Activated CD4-positive, alpha-beta T cell treated with anti-CD3 and anti-CD28 coated beads, Interleukin-2, amount 50 U/mL, for 48 hours (primary cell): ENCODE data around the gene ALPP.
"Not testable (repeated sequence)": the region's sequence is repeated elsewhere in the genome, so short reads cannot be mapped to it uniquely, and the experiment has no call there.

Experiments
- DNase-seq, 2 experiments: peaks; one replicate each; pipeline ENCODE4 v3.0.0-alpha.2; 2020

The ALPP gene

DNA sequence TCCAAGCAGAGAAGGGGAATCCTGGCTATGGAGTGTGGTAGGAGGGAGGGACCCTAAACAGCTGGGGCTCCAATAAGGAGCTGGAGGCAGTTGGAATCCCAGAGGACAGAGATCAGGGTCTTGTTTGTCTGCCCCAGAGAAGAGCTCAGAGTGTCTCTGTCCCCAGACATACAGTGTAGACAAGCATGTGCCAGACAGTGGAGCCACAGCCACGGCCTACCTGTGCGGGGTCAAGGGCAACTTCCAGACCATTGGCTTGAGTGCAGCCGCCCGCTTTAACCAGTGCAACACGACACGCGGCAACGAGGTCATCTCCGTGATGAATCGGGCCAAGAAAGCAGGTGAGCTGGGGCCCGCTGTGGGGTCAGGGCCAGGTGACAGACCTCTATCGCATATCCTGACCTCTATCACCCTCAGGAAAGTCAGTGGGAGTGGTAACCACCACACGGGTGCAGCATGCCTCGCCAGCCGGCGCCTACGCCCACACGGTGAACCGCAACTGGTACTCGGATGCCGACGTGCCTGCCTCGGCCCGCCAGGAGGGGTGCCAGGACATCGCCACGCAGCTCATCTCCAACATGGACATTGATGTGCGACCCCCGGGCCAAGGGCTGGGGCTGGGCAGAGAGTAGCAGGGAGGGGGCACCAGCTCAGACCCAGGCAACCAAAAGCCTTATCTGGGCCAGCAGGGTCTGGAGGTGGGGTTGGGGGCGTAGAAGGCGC is 29.0 kb downstream of the ALPP start:
- not testable (repeated sequence) for DNase-seq

DNA sequence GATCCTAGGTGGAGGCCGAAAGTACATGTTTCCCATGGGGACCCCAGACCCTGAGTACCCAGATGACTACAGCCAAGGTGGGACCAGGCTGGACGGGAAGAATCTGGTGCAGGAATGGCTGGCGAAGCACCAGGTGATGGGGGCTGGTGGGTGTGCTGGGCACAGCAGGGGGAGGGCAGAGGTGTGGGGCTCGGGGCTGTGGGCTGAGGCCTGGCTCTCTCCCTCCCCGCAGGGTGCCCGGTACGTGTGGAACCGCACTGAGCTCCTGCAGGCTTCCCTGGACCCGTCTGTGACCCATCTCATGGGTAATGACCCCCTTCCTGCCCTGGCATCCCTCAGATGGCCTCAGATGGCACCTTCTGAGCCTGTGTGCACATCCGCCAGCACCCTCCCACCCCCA is 29.7 kb downstream of the ALPP start:
- DNase-seq = not testable (repeated sequence)

DNA sequence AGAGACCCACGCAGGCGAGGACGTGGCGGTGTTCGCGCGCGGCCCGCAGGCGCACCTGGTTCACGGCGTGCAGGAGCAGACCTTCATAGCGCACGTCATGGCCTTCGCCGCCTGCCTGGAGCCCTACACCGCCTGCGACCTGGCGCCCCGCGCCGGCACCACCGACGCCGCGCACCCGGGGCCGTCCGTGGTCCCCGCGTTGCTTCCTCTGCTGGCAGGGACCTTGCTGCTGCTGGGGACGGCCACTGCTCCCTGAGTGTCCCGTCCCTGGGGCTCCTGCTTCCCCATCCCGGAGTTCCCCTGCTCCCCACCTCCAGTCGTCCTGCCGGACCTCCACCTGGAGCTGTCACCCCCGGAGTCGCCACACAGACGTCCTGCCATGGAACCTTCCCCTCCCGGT is 31.1 kb downstream of the ALPP start:
- DNase-seq = not testable (repeated sequence)

DNA sequence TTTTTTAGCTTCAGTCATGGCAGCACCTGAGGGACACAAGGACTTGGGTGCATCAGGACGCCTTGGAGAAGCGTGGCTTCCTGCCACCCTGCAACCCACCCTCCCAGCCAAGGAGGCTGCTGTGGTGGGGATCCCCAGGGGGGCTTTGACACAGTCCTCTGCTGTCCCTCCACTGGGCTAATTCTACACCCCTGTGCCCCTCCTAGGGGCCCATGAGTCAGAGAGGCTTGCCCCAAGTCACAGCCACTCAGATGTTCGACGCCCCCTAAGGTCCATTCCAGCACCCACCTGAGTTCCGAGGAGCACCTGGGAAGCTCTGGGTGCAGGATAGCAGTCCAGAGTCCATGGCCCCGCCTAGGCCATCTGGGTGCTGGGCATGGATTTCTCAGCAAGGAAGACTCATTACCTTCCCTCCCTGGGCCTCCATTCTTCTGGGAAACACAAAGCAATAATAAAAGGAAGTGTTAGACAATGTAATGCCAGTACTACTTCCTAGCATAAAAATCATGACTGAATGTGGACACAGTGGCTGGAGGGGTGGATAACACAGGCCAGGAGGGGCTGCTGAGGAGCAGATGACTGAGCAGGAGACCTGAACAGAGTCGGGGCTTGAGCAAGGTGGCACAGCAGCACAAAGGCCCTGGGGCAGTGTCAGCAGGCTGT is 31.8 kb downstream of the ALPP start:
- DNase-seq = no peak

DNA sequence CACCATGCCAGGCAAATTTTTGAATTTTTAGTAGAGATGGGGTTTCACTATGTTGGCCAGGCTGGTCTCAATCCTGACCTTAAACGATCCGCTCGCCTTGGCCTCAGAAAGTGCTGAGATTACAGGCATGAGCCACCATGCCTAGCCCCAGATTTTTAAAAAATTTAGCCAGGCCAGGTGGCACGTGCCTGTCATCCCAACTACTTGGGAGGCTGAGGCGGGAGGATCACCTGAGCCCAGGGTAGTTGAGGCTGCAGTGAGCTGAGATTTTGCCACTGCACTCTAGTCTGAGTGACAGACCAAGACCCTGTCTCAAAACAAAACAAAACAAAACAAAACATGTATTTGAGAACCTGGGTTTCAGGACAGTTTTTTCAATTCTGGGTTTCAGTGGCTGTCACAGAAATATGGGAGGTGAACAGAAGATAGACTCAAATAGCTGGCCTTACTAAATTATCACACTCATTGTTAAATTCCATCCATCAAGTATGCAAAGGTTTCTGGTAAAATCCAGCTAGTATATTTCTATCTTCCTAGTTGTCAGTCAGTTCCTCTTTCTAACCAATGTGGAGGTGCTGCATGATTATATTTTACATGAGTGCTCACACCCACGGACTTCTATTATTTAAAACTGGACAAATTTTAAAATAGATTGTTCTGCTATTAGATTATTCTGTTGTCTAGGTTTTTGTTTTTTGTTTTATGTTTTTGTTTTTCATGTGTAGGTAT is 33.5 kb downstream of the ALPP start:
- no peak for DNase-seq

DNA sequence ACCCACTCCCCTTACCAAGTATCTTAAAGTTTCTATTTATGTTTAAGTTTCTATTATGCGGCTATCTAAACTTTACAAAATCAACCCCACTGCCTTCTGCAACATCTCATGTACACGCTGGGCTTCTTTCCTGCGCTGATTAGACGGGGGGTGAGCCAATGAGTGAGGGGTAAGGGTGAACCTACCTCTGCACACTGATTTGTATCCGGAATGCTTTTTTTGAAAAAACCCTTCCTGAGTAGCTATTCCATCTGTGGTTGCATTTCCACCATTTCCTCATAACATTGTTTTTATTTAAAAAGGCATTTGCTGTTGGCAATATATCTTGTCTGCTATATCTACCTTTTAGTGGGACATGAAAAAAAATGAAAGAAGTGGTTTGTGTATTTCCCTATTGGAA is 34.4 kb downstream of the ALPP start:
- no peak for DNase-seq

DNA sequence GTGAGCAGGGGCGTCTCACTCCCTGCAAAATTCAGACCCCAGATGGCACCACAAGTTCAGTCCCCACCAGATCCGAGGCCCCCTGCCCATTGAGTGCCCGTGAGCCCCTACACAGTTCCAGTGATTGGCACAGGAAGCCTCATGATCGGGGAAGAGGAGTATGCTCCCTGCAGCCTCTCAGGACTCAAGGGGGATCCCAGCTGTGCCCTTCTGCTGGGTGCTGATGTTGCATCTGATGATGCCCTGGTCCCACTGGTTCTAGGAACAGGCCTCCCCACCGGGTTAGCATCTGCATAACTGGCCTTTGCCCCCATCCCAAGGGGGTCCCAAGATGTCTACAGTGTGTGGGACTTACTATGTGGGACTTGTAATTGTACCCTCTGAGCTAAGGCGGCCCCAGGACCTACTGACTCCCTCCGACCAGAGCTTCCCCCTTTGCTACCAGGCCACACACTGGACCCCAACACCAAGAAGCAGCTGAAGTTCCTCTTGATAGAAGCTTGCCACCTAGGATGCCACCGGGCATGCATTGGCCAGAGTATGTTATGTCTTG is 36.7 kb downstream of the ALPP start:
- no peak for DNase-seq

DNA sequence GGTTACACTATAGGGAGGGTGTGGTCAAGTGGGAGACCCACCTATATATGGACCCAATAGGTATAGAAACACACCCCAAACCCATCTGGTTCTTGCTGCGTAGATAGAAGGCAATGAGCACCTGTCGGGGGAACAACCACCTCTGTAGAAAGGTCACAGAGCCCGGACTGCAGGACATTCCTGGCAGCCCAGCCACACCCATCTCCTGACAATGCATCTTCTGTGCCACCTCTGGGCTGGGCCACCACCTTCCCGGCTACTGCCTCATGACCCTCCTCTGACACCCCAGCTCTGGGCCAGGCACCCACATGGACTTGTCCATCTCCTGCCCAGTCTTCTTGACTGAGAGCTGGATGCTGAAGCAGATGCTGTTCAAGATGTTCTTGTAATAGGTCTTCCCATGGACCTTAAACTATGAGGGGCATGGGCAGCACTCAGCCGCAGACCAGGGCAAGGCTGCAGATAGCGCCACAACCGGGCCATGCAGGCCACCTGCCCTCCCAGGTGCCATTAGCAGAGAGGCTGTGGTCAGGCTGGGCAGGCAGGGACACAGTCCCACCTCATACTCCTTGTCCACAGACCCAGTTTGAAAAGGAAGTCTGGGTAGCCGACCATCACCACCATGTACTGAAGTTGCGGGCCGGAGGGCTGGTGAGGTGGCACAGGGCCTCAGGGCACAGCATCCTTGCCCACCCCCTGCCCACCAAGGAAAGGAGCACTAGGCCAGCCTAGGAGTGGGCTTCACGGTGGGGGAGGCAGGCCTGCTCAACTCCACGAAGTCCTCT is 37.4 kb downstream of the ALPP start:
- no peak for DNase-seq

DNA sequence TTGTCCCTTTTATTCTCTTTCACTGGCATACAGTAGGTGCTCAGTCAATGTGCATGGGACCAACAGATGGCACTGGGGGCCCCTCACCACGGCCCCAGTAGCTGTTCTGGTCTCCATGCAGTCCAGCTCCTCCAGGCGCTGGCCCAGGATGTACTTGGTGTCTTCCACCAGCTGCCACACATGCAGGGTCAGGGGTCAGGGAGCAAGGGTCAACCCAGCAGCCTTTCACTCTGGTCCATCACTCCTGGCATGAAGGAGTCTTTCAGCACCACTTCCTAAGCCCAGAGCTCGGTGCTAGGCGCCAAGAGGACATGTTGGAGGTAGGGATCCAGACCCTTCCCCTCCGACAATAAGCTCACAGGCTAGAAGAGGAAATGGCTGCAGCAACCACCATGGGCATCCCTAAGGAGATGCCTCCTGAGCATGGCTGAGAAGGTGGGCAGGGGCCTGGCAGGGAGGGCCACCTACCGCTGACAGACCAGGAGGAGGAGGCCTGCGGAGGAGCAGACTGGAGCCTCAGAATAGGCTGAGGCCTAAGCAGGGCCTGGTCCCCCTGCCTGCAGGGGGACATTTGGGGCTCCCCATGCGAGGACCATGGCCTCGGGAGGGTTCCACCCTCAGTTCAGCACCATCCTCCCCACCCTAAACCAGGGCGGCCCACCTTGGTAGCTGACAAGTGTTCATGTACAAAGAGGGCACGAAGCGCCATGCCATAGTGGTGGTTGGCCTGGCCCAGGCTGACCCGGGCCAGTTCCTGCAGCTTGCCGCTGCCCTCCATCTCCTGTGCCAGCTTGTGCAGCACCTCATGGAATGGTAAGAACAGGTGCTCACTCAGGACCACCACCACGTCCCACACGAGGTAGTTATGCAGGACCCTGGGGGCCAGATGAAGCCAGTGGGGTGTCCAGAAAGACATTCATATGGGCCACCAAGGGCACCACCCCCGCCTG is 38.2 kb downstream of the ALPP start:
- DNase-seq = no peak

DNA sequence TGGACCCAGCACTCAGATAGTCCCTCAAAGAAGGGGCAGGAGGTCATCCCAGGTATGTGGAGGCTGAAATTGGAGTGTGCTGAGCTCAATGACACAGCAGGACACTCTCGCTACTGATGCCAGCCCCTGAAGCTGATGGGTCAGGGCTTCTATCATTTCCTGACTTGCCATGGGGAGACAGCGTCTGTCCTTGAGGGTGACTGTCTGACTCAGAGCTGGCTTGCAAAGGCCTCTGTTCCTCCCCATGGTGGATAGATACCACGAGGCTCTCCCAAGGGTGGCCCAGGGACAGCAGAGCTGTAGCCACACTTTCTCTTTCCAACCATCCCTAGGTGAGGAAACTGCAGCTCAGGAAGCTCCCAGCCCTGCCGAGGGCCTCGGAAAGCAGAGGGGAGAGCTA is 38.9 kb downstream of the ALPP start:
- DNase-seq = no peak

DNA sequence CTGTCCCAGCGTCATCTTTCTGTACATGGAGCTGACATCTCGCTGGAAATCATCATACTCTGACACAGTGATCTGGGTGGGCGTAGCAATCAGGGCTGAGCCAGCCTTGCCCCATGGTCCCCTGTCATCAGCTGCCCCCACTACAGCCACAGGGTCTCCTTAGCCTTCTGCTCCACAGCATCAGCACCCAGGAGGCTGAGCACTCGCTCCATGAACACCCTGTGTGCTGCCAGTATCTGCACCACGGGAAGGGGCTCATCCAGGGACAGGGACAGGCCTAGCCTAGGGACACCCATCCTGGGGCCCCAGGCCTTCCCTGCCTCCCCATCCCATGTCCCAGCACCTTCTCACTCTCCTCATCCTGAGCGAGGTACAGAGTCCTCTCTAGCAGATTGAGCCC is 39.5 kb downstream of the ALPP start:
- DNase-seq = no peak

DNA sequence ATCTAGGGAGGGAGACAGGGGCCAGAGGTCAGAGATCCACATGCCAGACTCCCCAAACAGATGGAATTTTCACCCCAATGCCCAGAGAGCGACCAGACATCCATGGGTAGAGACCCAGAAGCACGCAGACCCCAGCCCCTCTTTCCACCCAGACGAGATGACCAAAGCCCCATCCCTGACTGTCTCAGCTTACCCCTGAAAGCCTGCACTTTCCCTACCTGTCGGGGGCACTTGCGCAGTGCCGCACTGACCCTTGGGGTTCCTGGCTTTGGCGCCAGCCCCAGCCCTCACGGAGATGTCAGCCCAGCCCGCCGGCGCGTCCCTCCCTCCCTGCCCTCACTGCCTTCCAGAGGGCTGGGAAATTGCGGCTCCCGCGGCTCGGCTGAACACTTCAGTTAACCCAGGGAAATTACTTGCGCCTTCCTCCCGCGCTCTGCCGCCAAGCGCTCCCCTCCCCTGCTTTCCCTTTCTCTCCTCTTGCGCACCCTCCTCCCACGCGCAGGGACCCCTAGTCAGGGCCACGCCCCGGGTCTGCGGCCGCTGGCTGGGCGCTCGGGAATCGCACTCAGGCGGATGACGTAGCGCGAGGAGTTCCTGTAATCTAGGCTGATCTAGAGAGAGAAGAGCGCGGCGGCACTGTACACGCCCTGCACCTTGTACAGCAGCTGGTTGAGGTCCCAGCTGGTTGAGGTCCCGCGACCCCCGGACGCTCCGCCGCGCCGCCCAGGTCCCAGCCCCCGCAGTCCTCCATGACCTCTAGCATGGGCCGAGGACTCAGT is 40.1 kb downstream of the ALPP start:
- DNase-seq = peak in 1 of 2 experiments; percentile 36

DNA sequence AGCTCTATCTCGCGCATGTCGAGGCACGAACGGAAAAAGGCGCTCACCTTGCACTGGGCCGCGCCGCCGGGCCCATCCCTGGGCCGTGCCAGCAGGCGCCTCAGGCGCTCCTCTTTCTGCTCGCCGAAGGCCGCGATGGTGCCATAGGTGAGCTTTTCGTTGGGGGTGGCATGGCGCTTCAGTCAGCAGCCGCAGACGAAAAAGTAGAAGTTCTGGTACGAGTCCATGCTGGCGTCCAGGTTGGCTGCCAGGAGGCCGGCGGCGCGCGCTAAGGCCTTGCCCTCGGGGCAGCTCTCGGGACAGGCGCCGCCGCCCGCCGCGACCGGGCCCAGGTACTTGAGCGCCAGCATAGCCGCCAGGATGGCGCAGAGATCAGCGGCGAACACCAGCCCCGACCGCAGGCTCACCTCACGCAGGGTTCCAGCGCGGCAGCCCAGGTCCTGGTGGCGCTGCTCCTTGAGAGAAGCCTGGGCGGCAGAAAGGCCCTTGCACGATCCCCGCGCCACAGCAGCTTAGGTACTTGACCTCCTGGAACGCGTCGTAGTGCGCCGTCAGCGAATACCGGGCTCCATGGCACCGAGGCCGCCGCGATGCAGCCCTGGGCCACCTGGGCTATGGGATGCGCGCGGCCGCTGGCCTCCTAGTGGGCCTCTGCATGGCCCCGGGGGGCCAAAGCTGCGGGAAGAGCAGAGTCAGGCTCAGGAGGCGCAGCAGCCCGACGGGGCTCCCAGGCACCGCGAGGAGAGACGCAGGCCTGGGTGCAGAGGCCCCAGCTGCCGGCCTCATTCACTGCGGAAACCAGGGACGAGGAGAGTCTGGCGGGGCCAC is 40.9 kb downstream of the ALPP start:
- DNase-seq = peak in 1 of 2 experiments; percentile 18

DNA sequence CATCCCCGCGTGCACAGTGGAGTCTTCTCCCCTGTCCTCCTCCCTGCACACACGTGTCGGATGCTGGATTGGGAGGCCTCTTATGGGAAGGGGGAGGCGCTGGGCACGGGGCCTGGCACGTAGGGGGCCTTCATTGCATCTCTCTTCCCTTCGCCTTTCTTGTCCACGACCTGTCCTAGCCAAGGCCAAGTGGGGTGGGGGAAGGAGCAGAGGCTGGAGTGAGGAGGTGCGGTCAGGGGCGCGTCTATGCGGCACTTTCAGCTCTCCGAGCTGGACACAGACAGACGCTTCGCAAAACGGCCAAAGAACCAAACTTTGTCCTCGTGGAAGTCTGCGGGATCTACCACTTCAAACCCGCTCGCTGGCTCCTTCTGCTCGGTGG is 41.5 kb downstream of the ALPP start:
- no peak for DNase-seq

DNA sequence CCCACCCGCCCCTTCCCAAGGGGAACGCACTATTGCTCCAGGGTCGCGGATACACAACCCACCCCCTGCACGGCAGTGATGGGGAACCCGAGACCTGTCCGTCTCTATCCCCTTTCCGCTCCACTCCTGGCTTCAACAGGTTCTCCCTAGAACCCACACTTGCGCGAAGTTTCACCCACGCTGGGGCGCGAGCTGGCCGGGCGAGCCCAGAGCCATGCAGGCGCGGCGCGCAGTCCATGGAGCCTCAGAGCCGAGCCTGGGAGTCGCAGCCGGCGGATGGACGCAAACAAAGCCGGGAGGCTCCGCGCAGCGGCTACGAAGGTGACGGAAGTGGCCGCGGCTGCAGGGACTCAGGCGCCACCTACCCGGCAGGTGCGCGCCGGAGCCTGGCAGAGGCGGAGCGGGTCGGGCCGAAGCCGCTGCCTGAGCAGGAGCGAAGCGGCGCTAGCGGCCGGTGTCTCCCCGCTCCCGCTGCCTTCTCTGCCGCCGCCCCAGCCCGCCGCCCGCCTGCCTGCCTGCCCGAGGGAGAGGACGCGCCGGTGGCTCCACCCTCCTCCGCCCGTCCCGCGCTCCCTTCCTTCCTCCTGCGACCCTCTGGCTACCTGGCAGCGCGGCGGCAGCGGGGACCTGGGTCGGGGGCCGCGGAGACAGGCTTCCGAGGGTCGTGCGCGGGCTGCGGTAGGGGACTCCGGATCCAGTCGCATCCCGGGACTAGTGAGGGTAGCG is 42.1 kb downstream of the ALPP start:
- peak in 1 of 2 experiments; percentile 36 for DNase-seq

DNA sequence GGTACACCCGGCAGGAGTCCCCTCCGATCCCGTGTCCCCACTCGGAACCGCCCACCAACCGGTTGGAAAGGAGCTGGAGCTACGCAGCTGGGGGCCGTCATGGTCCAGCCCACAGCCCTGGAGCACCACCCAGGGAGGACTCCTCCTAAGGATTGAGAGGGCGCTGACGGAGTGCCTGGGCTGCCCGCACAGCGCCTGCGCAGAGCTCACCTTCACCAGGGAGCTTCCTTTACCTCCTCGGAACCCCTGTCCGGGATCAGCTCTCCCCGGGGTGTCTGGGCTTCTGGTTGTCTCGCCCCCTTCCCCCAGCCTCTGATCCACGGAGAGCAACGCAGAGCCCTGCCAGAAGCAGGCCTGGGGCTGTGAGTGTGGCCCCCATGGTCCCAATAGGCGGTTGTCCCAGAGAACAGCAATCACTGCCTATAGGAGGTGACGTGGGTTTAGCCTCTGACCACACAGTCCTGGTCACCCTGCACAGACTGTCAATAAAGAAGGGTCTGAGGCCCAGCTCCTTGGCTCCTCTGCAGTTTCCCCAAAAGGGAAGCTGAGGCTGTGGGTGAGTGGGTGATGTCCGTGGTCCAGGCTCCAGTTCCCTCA is 42.7 kb downstream of the ALPP start:
- DNase-seq = no peak

DNA sequence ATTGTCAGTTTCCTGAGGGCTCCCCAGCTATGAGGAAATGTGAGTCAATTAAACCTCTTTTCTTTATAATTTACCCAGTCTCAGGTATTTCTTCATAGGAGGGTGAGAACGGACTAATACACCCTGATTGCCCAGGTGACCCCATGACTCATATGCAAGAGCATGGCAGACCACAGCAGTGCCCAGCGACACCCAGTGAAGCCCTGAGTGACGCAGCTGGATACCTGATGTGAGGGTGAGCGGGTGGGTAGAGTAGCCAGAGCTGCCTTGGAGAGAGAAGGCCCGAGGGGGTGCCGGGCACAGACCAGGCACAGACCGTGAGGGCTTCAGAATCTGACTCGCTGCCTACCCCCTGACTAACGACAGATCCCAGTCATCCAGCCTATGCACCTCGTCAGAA is 43.5 kb downstream of the ALPP start:
- DNase-seq = no peak

DNA sequence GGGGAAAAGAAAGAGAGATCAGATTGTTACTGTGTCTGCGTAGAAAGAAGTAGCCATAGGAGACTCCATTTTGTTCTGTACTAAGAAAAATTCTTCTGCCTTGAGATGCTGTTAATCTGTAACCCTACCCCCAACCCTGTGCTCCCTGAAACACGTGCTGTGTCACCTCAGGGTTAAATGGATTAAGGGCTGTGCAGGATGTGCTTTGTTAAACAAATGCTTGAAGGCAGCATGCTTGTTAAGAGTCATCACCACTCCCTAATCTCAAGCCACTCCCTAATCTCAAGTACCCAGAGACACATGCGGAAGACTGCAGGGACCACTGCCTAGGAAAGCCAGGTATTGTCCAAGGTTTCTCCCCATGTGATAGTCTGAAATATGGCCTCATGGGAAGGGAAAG is 44.4 kb downstream of the ALPP start:
- not testable (repeated sequence) for DNase-seq

DNA sequence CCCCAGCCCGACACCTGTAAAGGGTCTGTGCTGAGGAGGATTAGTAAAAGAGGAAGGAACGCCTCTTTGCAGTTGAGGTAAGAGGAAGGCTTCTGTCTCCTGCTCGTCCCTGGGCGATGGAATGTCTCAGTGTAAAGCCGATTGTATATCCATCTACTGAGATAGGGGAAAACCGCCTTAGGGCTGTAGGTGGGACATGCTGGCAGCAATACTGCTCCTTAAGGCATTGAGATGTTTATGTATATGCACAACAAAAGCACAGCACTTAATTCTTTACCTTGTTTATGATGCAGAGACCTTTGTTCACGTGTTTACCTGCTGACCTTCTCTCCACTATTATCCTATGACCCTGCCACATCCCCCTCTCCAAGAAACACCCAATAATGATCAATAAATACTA is 44.9 kb downstream of the ALPP start:
- DNase-seq = not testable (repeated sequence)
